ENCODE measurements around the gene ANLN.

The ANLN gene

GRCh38 chr7:36406156-36406555 lies 16.5 kb downstream of the ANLN start:
- Histone ChIP-seq H2AFZ (ENCODE audit: low read depth, low read length) (no peak overlapping the region), H3K4me3 (ENCODE audit: low read length) (no peak overlapping the region), H3K27me3 (ENCODE audit: insufficient read depth, low read length) (no peaks in the 10 kb centered on the region), H3K36me3 (ENCODE audit: insufficient read depth, low read length) (peaks cover 68% of the 10 kb centered on the region), H3K4me1 (ENCODE audit: insufficient read depth, low read length) (no peaks in the 10 kb centered on the region), H3K9me3 (ENCODE audit: low read length) (no peaks in the 10 kb centered on the region)

DNA sequence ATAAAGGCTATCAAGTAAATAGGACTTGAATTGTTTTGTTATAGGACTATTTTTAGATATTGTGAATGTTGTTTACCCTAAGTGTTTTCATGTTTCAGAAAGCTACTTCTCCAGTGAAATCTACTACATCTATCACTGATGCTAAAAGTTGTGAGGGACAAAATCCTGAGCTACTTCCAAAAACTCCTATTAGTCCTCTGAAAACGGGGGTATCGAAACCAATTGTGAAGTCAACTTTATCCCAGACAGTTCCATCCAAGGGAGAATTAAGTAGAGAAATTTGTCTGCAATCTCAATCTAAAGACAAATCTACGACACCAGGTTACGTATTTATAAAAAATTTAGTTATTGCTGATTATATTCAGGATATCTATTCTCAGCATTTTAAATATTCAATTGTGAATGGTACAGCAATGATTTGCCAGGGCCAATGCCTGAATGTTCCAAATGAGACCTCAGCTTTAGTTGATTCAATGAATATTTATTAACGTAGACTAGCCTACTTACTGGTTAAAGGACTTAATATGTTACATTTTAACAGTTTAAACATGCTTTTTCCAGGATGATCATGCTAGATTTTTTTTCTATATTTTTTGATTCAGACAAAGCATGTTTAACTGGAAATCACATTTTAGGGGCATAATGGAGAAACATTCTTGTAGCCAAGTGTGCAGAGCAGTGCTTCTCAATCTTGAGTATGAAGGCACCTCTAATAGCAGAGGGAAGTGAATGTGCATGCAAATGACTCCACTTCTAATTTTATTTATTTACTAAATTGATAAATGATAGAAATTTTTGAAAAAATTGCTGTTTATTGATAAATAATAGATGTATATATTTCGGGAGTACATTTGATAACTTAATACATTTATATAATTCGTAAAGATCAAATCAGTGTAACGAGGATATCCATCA lies 18.2 kb downstream of the ANLN start:
- H3K9me3 ChIP-seq (ENCODE audit: low read length): no peaks in the 10 kb centered on the region
- no peaks in the 10 kb centered on the region for H3K27me3 ChIP-seq (ENCODE audit: insufficient read depth, low read length)
- peaks cover 74% of the 10 kb centered on the region for H3K36me3 ChIP-seq (ENCODE audit: insufficient read depth, low read length)
- no peak overlapping the region for H3K4me3 ChIP-seq (ENCODE audit: low read length)
- no peaks in the 10 kb centered on the region for H3K4me1 ChIP-seq (ENCODE audit: insufficient read depth, low read length)
- H2AFZ ChIP-seq (ENCODE audit: low read depth, low read length): no peak overlapping the region

GRCh38 chr7:36408589-36408988 lies 18.9 kb downstream of the ANLN start:
- no peaks in the 10 kb centered on the region for H3K27me3 ChIP-seq (ENCODE audit: insufficient read depth, low read length)
- H2AFZ ChIP-seq (ENCODE audit: low read depth, low read length): no peak overlapping the region
- H3K4me1 ChIP-seq (ENCODE audit: insufficient read depth, low read length): no peaks in the 10 kb centered on the region
- H3K9me3 ChIP-seq (ENCODE audit: low read length): no peaks in the 10 kb centered on the region
- no peak overlapping the region for H3K4me3 ChIP-seq (ENCODE audit: low read length)
- H3K36me3 ChIP-seq (ENCODE audit: insufficient read depth, low read length): peaks cover 73% of the 10 kb centered on the region

DNA sequence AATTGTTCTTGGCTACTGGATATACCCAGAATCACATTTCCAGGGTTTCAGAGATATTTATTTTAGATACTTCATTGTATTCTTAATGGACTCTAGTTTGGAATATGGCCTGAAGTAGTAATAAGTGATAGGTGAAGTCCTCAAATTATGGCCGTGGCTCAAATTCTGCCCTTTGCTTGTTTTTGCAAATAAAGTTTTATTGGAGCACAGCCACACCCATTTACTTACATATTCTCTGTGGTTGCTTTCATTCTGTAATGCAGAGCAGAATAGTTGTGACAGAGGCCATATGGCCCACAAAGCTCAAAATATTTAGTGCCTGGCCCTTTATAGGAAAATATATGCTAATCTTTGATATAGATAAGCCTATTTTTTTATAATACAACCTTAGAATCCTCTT lies 19.5 kb downstream of the ANLN start:
- no peaks in the 10 kb centered on the region for H3K27me3 ChIP-seq (ENCODE audit: insufficient read depth, low read length)
- H2AFZ ChIP-seq (ENCODE audit: low read depth, low read length): no peak overlapping the region
- peaks cover 73% of the 10 kb centered on the region for H3K36me3 ChIP-seq (ENCODE audit: insufficient read depth, low read length)
- no peak overlapping the region for H3K4me3 ChIP-seq (ENCODE audit: low read length)
- no peaks in the 10 kb centered on the region for H3K4me1 ChIP-seq (ENCODE audit: insufficient read depth, low read length)
- no peaks in the 10 kb centered on the region for H3K9me3 ChIP-seq (ENCODE audit: low read length)

DNA sequence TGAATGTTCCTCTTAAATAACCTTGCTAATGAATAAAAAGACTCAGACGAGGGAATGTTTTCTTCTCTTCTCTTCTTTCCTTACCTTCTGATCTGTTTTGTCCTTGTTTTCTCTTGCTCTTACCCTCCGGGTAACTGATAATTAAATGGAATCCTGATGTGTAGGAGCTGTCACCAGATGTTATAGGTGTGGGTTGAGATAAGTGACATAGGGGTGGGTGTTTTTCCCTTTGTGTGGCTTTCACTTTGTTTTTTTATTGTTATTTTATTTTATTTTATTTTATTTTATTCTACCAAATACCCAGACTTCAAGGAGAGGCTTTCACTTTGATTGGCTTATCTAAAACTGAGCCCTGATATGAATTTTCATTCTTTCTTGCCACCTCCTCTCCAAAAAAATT lies 25.5 kb downstream of the ANLN start:
- Histone ChIP-seq H2AFZ (ENCODE audit: low read depth, low read length) (no peak overlapping the region), H3K9me3 (ENCODE audit: low read length) (no peaks in the 10 kb centered on the region), H3K27me3 (ENCODE audit: insufficient read depth, low read length) (no peaks in the 10 kb centered on the region), H3K4me3 (ENCODE audit: low read length) (no peak overlapping the region), H3K36me3 (ENCODE audit: insufficient read depth, low read length) (peaks cover 83% of the 10 kb centered on the region), H3K4me1 (ENCODE audit: insufficient read depth, low read length) (no peaks in the 10 kb centered on the region)

DNA sequence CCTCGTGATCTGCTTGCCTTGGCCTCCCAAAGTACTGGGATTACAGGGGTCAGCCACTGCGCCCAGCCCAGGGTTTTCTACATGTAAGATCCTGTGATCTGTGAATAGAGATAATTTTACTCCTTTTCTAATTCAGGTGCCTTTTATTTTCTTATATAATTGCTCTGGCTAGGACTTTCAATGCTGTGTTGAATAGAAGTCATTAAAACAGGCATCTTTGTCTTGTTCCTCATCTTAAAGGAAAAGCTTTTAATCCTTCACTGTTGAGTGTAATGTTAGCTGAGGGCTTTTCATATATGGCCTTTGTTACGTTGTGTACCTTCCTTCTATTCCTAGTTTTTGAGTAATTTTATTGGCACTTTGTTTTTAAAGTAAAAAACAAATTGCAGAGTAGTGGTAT lies 26.6 kb downstream of the ANLN start:
- Histone ChIP-seq H3K27me3 (ENCODE audit: insufficient read depth, low read length) (no peaks in the 10 kb centered on the region), H3K9me3 (ENCODE audit: low read length) (no peaks in the 10 kb centered on the region), H2AFZ (ENCODE audit: low read depth, low read length) (no peak overlapping the region), H3K36me3 (ENCODE audit: insufficient read depth, low read length) (peaks cover 82% of the 10 kb centered on the region), H3K4me3 (ENCODE audit: low read length) (no peak overlapping the region), H3K4me1 (ENCODE audit: insufficient read depth, low read length) (no peaks in the 10 kb centered on the region)

DNA sequence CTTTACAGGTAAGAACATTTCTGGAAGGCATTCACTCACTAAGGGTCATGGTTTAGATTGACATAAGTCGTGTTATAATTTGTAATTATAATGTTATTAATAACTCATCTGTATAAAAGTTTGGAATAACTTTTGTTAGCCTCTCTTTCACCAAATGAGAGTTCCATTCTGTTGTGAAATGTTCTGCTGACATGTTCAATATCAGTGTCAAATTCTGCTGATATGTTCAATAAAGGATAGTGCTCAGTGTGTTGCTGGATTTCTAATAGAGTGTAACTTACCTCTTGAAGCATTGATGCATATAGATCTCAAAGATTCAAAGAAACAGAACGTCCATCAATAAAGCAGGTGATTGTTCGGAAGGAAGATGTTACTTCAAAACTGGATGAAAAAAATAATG lies 30.6 kb downstream of the ANLN start:
- no peaks in the 10 kb centered on the region for H3K9me3 ChIP-seq (ENCODE audit: low read length)
- H2AFZ ChIP-seq (ENCODE audit: low read depth, low read length): no peak overlapping the region
- peaks cover 88% of the 10 kb centered on the region for H3K36me3 ChIP-seq (ENCODE audit: insufficient read depth, low read length)
- H3K4me1 ChIP-seq (ENCODE audit: insufficient read depth, low read length): no peaks in the 10 kb centered on the region
- H3K27me3 ChIP-seq (ENCODE audit: insufficient read depth, low read length): no peaks in the 10 kb centered on the region
- no peak overlapping the region for H3K4me3 ChIP-seq (ENCODE audit: low read length)

GRCh38 chr7:36422072-36422471 lies 32.4 kb downstream of the ANLN start:
- no peaks in the 10 kb centered on the region for H3K4me1 ChIP-seq (ENCODE audit: insufficient read depth, low read length)
- no peak overlapping the region for H2AFZ ChIP-seq (ENCODE audit: low read depth, low read length)
- H3K27me3 ChIP-seq (ENCODE audit: insufficient read depth, low read length): no peaks in the 10 kb centered on the region
- H3K4me3 ChIP-seq (ENCODE audit: low read length): no peak overlapping the region
- H3K9me3 ChIP-seq (ENCODE audit: low read length): no peaks in the 10 kb centered on the region
- peaks cover 85% of the 10 kb centered on the region for H3K36me3 ChIP-seq (ENCODE audit: insufficient read depth, low read length)

GRCh38 chr7:36423633-36424032 lies 34.0 kb downstream of the ANLN start:
- Histone ChIP-seq H3K36me3 (ENCODE audit: insufficient read depth, low read length) (peaks cover 87% of the 10 kb centered on the region), H3K4me1 (ENCODE audit: insufficient read depth, low read length) (no peaks in the 10 kb centered on the region), H3K4me3 (ENCODE audit: low read length) (no peak overlapping the region), H2AFZ (ENCODE audit: low read depth, low read length) (no peak overlapping the region), H3K27me3 (ENCODE audit: insufficient read depth, low read length) (no peaks in the 10 kb centered on the region), H3K9me3 (ENCODE audit: low read length) (no peaks in the 10 kb centered on the region)

DNA sequence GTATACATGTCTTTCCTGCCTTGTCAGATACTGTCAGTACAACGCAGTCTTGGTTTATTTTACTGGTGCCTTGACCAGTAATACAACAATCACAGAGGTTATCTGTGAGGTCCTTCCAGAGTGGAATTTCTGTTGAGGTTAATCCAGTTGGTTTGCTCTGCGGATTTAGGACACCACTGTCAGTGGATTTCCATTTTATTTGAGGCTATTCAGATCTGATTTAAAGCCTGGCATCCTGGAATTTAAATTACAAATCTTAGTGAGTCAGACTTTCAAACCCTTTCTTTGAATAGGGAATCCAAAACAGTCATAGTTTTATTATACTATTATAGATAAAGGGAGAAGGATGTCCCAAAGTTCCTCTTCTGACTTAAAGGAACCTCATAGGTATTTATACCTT lies 40.5 kb downstream of the ANLN start:
- Histone ChIP-seq H3K4me3 (ENCODE audit: low read length) (no peak overlapping the region), H3K4me1 (ENCODE audit: insufficient read depth, low read length) (no peaks in the 10 kb centered on the region), H3K27me3 (ENCODE audit: insufficient read depth, low read length) (no peaks in the 10 kb centered on the region), H3K9me3 (ENCODE audit: low read length) (peaks cover 13% of the 10 kb centered on the region), H2AFZ (ENCODE audit: low read depth, low read length) (no peak overlapping the region), H3K36me3 (ENCODE audit: insufficient read depth, low read length) (peaks cover 72% of the 10 kb centered on the region)

DNA sequence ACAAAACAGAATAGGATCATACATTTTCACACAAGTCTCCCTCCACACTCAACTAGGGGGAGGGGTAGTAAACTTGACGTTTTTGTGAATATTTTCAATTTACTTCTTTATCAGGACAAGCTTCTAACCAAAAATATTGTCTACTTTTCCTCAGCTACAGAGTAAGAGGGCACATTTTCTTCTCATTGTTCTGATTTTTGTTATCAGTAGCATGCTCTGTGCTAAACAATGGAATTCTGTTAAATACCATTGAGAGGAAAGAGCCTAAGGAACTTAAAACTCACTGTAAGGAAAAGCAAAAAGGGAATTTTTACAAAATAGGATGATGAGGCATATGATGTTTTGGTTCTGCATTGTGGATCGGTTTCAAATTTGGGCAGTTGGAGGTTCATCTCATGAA lies 41.2 kb downstream of the ANLN start:
- H3K9me3 ChIP-seq (ENCODE audit: low read length): peaks cover 13% of the 10 kb centered on the region
- H3K4me3 ChIP-seq (ENCODE audit: low read length): no peak overlapping the region
- H2AFZ ChIP-seq (ENCODE audit: low read depth, low read length): no peak overlapping the region
- no peaks in the 10 kb centered on the region for H3K4me1 ChIP-seq (ENCODE audit: insufficient read depth, low read length)
- H3K27me3 ChIP-seq (ENCODE audit: insufficient read depth, low read length): no peaks in the 10 kb centered on the region
- peaks cover 70% of the 10 kb centered on the region for H3K36me3 ChIP-seq (ENCODE audit: insufficient read depth, low read length)

GRCh38 chr7:36438211-36438610 lies 48.5 kb downstream of the ANLN start:
- no peak overlapping the region for H3K4me3 ChIP-seq (ENCODE audit: low read length)
- H3K36me3 ChIP-seq (ENCODE audit: insufficient read depth, low read length): peaks cover 47% of the 10 kb centered on the region
- H3K27me3 ChIP-seq (ENCODE audit: insufficient read depth, low read length): no peaks in the 10 kb centered on the region
- H3K4me1 ChIP-seq (ENCODE audit: insufficient read depth, low read length): no peaks in the 10 kb centered on the region
- H2AFZ ChIP-seq (ENCODE audit: low read depth, low read length): no peak overlapping the region
- H3K9me3 ChIP-seq (ENCODE audit: low read length): peaks cover 3% of the 10 kb centered on the region

- Histone ChIP-seq H3K9me3 (ENCODE audit: low read length) (peaks cover 2% of the 10 kb centered on the region), H2AFZ (ENCODE audit: low read depth, low read length) (no peak overlapping the region), H3K4me1 (ENCODE audit: insufficient read depth, low read length) (no peaks in the 10 kb centered on the region), H3K36me3 (ENCODE audit: insufficient read depth, low read length) (peaks cover 39% of the 10 kb centered on the region), H3K4me3 (ENCODE audit: low read length) (no peak overlapping the region), H3K27me3 (ENCODE audit: insufficient read depth, low read length) (no peaks in the 10 kb centered on the region)
Measured at GRCh38 chr7:36439624-36440023, 50.0 kb downstream of the ANLN start.

GRCh38 chr7:36440880-36441279 lies 51.2 kb downstream of the ANLN start:
- peaks cover 41% of the 10 kb centered on the region for H3K36me3 ChIP-seq (ENCODE audit: insufficient read depth, low read length)
- H3K4me1 ChIP-seq (ENCODE audit: insufficient read depth, low read length): no peaks in the 10 kb centered on the region
- H2AFZ ChIP-seq (ENCODE audit: low read depth, low read length): no peak overlapping the region
- H3K27me3 ChIP-seq (ENCODE audit: insufficient read depth, low read length): no peaks in the 10 kb centered on the region
- no peaks in the 10 kb centered on the region for H3K9me3 ChIP-seq (ENCODE audit: low read length)
- no peak overlapping the region for H3K4me3 ChIP-seq (ENCODE audit: low read length)
